SK-N-SH (cell line): ENCODE measurements around the gene FAM83D. TPM values are rescaled to one million over a fixed set of nuclear protein-coding genes. Genes with fewer than 3 reads are reported as not detected.

Experiments
- CHD2 ChIP-seq: fragments of 150-350 bp; IDR thresholded peaks from 2 replicates; pipeline ENCODE4 v1.6.1; 2018; ENCODE audit warnings: low read length; ENCODE audit not compliant: partially characterized antibody
- ELF1 ChIP-seq: IDR thresholded peaks from 2 replicates; pipeline ENCODE4 v1.4.0; 2012
- EP300 ChIP-seq, 2 experiments: IDR thresholded peaks; 2 replicates each; pipeline versions ENCODE4 v1.4.0 to v1.6.1; 2012; ENCODE audit warnings: borderline replicate concordance in 1 of 2, low read depth in 1 of 2, low read length in 1 of 2
- FOSL2 ChIP-seq: IDR thresholded peaks from 2 replicates; pipeline ENCODE4 v1.4.0; 2012; ENCODE audit warnings: low read depth, mild to moderate bottlenecking, moderate library complexity, borderline replicate concordance
- FOXJ3 ChIP-seq: sonication (generic); formaldehyde crosslinking; IDR thresholded peaks from 2 replicates; pipeline ENCODE4 v1.5.1; 2020; ENCODE audit warnings: mild to moderate bottlenecking, missing genetic modification reagents
- GABPA ChIP-seq: IDR thresholded peaks from 2 replicates; pipeline ENCODE4 v1.4.0; 2012; ENCODE audit warnings: low read depth, mild to moderate bottlenecking
- GATA2 ChIP-seq: sonication (generic); formaldehyde crosslinking; IDR thresholded peaks from 2 replicates; pipeline ENCODE4 v1.5.0; 2020; ENCODE audit warnings: mild to moderate bottlenecking, missing genetic modification reagents
- MXI1 ChIP-seq: IDR thresholded peaks from 2 replicates; pipeline ENCODE4 v1.6.1; 2012; ENCODE audit warnings: mild to moderate bottlenecking, low read depth, low read length, improper control_type of control experiment
- NFIC ChIP-seq: IDR thresholded peaks from 2 replicates; pipeline ENCODE4 v1.4.0; 2012; ENCODE audit warnings: borderline replicate concordance
- POLR2AphosphoS5 ChIP-seq: IDR thresholded peaks from 2 replicates; pipeline ENCODE4 v1.6.1; 2012; ENCODE audit warnings: low read depth, low read length
- SMC3 ChIP-seq: IDR thresholded peaks from 2 replicates; pipeline ENCODE4 v1.6.1; 2012; ENCODE audit warnings: low read depth, low read length, improper control_type of control experiment
- TAF1 ChIP-seq: IDR thresholded peaks from 2 replicates; pipeline ENCODE4 v1.6.1; 2012; ENCODE audit warnings: low read depth, mild to moderate bottlenecking, low read length, moderate library complexity, borderline replicate concordance
- polyA plus RNA-seq, 3 experiments: library from polyadenylated mRNA; depleted of rRNA; stranded (reverse); fragments of >200 nt; gene quantifications; 2 replicates each; pipeline ENCODE4 v1.2.3, GENCODE V29; 2012
- TF ChIP-seq, protein P1 (sequence below): IDR thresholded peaks from 2 replicates; pipeline ENCODE4 v1.6.1; 2012; ENCODE audit warnings: mild to moderate bottlenecking, low read depth, low read length, moderate library complexity
- TF ChIP-seq, protein P2 (sequence below): IDR thresholded peaks from 2 replicates; pipeline ENCODE4; 2012
- TF ChIP-seq, protein P3 (sequence below): IDR thresholded peaks from 2 replicates; pipeline ENCODE4 v1.4.0; 2012; ENCODE audit warnings: low read depth
- TF ChIP-seq, protein P4 (sequence below): fragments of 200-600 bp; sonication (generic); IDR thresholded peaks from 2 replicates; pipeline ENCODE4 v1.6.1; 2017; ENCODE audit warnings: antibody characterized with exemption, mild to moderate bottlenecking, moderate library complexity
- TF ChIP-seq, protein P5 (sequence below): fragments of 150-350 bp; IDR thresholded peaks from 2 replicates; pipeline ENCODE4 v1.6.1; 2016; ENCODE audit warnings: mild to moderate bottlenecking, low read depth, low read length
- TF ChIP-seq, protein P6 (sequence below): fragments of 150-350 bp; IDR thresholded peaks from 2 replicates; pipeline ENCODE4 v1.6.1; 2017; ENCODE audit warnings: antibody characterized with exemption, low read length, low read depth, borderline replicate concordance

Gene FAM83D
- polyA plus RNA-seq, 1 of the 3 experiments (the other 2 are of a cell fraction) = 21.5 TPM

DNA sequence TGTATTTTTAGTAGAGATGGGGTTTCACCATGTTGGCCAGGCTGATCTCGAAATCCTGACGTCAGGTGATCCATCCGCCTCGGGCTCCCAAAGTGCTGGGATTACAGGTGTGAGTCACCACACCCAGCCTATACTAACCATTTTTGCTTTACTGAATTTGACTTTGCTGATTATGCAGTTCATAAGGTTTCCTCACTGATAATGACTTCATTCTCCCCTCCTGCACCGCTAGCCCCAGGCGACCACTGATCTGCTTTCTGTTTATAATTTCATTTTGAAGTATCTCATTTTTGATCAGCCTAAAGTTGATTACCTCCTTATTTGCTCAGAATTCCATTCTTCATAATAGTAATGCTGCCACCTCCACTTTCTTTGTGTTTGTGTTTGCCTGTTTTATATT lies 48.7 kb upstream of the FAM83D start (continued):
- TF ChIP-seq, protein P1, sequence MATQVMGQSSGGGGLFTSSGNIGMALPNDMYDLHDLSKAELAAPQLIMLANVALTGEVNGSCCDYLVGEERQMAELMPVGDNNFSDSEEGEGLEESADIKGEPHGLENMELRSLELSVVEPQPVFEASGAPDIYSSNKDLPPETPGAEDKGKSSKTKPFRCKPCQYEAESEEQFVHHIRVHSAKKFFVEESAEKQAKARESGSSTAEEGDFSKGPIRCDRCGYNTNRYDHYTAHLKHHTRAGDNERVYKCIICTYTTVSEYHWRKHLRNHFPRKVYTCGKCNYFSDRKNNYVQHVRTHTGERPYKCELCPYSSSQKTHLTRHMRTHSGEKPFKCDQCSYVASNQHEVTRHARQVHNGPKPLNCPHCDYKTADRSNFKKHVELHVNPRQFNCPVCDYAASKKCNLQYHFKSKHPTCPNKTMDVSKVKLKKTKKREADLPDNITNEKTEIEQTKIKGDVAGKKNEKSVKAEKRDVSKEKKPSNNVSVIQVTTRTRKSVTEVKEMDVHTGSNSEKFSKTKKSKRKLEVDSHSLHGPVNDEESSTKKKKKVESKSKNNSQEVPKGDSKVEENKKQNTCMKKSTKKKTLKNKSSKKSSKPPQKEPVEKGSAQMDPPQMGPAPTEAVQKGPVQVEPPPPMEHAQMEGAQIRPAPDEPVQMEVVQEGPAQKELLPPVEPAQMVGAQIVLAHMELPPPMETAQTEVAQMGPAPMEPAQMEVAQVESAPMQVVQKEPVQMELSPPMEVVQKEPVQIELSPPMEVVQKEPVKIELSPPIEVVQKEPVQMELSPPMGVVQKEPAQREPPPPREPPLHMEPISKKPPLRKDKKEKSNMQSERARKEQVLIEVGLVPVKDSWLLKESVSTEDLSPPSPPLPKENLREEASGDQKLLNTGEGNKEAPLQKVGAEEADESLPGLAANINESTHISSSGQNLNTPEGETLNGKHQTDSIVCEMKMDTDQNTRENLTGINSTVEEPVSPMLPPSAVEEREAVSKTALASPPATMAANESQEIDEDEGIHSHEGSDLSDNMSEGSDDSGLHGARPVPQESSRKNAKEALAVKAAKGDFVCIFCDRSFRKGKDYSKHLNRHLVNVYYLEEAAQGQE = no peak
- TF ChIP-seq, protein P2, sequence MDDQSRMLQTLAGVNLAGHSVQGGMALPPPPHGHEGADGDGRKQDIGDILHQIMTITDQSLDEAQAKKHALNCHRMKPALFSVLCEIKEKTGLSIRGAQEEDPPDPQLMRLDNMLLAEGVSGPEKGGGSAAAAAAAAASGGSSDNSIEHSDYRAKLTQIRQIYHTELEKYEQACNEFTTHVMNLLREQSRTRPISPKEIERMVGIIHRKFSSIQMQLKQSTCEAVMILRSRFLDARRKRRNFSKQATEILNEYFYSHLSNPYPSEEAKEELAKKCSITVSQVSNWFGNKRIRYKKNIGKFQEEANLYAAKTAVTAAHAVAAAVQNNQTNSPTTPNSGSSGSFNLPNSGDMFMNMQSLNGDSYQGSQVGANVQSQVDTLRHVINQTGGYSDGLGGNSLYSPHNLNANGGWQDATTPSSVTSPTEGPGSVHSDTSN = no peak
- TF ChIP-seq EP300 (IDR thresholded peaks at IDR 0.05; ENCODE audit: borderline replicate concordance in 1 of 2, low read depth in 1 of 2, low read length in 1 of 2) = peak in 1 of 2 experiments; percentile 92; a peak in 2 of 4 replicates
- peak; percentile 81 for TF ChIP-seq GATA2 (CRISPR knock-in tag)
- no peak for TF ChIP-seq SMC3
- TF ChIP-seq, protein P3, sequence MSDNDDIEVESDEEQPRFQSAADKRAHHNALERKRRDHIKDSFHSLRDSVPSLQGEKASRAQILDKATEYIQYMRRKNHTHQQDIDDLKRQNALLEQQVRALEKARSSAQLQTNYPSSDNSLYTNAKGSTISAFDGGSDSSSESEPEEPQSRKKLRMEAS = no peak
- TF ChIP-seq MXI1 = no peak
- TF ChIP-seq CHD2 = peak; percentile 65
- TF ChIP-seq, protein P4, sequence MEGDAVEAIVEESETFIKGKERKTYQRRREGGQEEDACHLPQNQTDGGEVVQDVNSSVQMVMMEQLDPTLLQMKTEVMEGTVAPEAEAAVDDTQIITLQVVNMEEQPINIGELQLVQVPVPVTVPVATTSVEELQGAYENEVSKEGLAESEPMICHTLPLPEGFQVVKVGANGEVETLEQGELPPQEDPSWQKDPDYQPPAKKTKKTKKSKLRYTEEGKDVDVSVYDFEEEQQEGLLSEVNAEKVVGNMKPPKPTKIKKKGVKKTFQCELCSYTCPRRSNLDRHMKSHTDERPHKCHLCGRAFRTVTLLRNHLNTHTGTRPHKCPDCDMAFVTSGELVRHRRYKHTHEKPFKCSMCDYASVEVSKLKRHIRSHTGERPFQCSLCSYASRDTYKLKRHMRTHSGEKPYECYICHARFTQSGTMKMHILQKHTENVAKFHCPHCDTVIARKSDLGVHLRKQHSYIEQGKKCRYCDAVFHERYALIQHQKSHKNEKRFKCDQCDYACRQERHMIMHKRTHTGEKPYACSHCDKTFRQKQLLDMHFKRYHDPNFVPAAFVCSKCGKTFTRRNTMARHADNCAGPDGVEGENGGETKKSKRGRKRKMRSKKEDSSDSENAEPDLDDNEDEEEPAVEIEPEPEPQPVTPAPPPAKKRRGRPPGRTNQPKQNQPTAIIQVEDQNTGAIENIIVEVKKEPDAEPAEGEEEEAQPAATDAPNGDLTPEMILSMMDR = no peak
- TF ChIP-seq, protein P5, sequence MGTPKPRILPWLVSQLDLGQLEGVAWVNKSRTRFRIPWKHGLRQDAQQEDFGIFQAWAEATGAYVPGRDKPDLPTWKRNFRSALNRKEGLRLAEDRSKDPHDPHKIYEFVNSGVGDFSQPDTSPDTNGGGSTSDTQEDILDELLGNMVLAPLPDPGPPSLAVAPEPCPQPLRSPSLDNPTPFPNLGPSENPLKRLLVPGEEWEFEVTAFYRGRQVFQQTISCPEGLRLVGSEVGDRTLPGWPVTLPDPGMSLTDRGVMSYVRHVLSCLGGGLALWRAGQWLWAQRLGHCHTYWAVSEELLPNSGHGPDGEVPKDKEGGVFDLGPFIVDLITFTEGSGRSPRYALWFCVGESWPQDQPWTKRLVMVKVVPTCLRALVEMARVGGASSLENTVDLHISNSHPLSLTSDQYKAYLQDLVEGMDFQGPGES = no peak
- no peak for TF ChIP-seq GABPA
- no peak for TF ChIP-seq NFIC
- TF ChIP-seq FOSL2 = no peak
- TF ChIP-seq, protein P6, sequence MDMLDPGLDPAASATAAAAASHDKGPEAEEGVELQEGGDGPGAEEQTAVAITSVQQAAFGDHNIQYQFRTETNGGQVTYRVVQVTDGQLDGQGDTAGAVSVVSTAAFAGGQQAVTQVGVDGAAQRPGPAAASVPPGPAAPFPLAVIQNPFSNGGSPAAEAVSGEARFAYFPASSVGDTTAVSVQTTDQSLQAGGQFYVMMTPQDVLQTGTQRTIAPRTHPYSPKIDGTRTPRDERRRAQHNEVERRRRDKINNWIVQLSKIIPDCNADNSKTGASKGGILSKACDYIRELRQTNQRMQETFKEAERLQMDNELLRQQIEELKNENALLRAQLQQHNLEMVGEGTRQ = no peak
- TF ChIP-seq TAF1 = no peak
- no peak for TF ChIP-seq ELF1
- no peak for TF ChIP-seq POLR2AphosphoS5
- peak; percentile 74; the same call in 1 of the 2 replicates for TF ChIP-seq FOXJ3
